Islet precursor cell (in vitro differentiated cells): Measurements from ENCODE around the gene APOO.

Experiments
- DNase-seq: peaks from one replicate; pipeline ENCODE4 v3.0.0-alpha.2; 2018

APOO gene

DNA sequence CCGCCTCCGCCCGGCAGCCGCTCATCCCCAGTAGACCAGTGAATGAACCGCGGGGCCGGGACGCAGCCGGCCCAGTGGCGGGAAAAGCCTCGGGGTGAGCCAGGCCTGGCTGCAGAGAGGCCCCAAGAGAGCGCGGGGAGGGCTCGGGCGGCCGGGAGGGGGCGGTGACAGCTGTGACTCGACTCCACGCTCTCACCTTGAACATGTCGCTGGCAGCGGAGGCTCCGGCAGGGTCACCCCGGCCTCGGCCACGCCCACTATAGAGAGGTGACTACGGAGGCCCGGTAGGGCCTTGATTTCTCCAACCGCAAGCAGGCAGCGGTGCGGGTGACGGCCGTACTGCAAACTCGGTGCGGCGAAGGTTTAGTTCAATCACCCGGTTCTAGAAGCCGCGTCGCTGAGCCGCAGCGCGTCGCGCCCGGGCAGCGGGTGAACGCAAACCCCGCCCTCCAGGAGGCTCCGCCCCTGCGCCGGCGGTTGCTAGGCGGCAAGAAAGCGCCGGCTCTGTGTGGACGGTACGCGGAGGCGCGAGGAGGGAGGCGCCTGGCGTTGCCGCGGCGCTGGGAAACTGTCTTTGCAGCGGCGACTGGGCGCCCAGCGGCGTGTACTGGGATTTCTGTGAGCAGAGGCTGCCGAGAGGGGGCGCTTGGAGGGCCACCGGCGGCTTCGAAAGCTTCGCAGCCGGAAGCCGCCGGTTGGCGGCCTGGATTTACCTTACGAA is at the start of gene APOO, which contains the start of gene CXorf58:
TSS of gene APOO (minus strand) at position 441 of the 721 bp plus-strand sequence. CDS start at position 205, 236 bp downstream.
TSS of gene CXorf58 (plus strand) at position 509 of the 721 bp plus-strand sequence. CDS start 2,297 bp downstream, outside the sequence.
- peak; percentile 98 for DNase-seq

- peak; percentile 82 for DNase-seq
These were observed 46.7 kb upstream of the APOO start for GRCh38 chrX:23954396-23954795.

DNA sequence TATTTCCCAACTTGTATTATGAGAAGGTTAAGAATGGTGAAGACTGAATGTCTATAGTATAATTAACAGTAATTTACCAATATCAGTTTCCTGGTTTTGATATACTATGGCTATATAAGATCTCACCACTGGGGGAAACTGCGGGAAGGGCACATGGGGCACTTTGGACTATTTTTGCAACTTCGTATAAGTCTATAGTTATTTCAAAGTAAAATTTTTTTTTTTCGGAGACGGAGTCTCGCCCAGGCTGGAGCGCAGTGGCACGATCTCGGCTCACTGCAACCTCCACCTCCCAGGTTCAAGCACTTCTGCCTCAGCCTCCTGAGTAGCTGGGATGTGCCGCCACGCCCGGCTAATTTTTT is 46.2 kb upstream of the APOO start:
- no peak for DNase-seq

GRCh38 chrX:23952984-23953907 is 45.5 kb upstream of the APOO start:
- peak; percentile 70 for DNase-seq

GRCh38 chrX:23952391-23952790 is 44.7 kb upstream of the APOO start:
- DNase-seq = no peak

GRCh38 chrX:23945206-23945605 is 37.5 kb upstream of the APOO start:
- no peak for DNase-seq

DNA sequence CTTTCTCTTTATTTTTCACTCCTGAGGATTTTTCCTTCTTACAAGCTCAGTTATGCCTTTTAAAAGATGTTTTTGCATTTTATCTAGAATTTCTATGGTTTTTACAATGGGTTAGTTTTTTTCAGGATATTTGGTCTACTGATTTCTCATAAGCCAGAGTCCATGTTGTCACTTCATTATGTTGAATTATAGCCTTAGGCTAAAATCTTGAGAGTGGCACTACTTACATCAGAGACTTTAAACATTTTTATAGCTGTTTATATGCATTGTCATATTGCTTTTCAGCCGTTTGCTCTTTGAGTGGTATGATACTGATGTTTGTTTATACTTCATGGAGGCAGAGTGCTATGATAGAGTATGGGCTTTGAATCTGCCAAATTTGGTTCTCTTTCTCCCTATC is 36.5 kb upstream of the APOO start:
- no peak for DNase-seq

DNA sequence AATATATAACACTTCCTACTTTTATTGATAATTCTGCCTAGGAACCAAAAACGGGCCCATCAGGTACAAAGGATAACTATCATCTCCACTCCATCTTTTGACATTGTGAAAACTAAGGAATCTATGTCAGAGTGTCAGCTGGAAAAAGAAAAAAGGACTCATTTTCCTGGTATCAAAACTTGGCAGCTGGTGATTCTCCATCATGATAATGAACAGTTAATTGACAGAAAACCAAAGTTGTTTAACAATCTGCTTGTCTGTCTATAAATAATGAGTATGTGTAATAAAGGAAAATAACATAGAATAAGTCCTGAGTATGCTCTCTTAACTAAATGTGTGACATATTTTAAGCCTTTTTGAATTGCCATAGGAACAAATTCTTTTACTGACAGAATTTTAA is 31.5 kb upstream of the APOO start:
- DNase-seq = no peak

GRCh38 chrX:23938690-23939089 is 31.0 kb upstream of the APOO start:
- no peak for DNase-seq

GRCh38 chrX:23937100-23937499 is 29.4 kb upstream of the APOO start:
- DNase-seq = no peak

DNA sequence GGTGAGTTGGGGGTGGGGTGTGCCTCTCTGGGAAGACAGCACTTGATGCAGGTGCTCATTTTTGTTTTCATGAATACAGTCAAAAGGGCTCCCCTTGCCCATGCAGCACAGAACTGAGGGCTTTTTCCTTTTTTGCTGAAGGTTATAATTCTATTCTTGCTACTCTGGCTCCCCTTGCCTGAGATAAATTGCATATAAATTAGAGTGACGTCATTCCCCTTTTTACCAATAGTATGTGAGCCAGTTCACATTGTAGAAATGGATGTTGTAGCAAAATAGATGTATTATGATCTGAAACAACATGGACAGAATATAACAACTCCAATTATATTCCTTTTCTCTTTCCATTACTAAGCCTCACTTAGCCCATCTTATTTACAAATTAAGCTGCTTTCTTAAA is 28.4 kb upstream of the APOO start:
- no peak for DNase-seq

GRCh38 chrX:23935106-23935505 is 27.4 kb upstream of the APOO start:
- DNase-seq = no peak

DNA sequence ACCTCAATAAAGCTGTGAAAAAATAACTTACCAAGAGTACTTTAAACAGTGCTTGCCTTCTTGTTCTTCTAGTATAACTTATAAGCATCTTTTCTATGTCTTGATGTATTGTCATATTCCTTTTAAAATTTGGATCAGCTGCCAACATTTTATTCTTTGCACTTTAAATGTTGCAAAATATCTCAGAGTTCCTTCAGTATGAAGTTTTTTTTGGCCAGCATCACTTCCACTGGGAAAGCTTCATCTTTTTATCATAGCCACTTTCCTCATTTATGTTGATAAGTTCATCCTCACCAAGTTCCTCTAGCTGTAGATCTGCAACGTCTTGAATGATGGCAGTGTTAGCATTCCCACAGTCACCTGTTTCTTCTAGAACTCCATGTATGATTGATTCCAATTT is 24.3 kb upstream of the APOO start:
- DNase-seq = no peak

- no peak for DNase-seq
These were observed 23.3 kb upstream of the APOO start for GRCh38 chrX:23930894-23931604.

DNA sequence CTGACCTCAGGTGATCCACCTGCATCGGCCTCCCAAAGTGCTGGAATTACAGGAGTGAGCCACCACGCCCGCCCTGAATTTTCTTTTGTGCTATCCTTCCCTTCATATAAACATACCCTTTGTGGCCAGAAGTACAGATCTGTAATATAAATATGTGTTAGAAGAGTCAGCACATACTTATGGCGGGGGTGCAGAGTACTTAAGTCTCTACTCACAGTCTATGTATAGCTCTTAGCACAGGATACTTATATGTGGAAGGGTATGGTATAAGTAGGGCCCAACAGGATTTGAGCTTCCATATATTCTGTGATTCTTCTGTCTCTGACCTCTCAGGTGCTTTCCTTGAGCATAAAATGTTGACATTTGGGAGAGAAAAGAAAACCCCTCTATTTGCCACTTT is 18.3 kb upstream of the APOO start:
- no peak for DNase-seq

GRCh38 chrX:23919706-23920320 is 12.1 kb upstream of the APOO start:
- peak; percentile 58 for DNase-seq

DNA sequence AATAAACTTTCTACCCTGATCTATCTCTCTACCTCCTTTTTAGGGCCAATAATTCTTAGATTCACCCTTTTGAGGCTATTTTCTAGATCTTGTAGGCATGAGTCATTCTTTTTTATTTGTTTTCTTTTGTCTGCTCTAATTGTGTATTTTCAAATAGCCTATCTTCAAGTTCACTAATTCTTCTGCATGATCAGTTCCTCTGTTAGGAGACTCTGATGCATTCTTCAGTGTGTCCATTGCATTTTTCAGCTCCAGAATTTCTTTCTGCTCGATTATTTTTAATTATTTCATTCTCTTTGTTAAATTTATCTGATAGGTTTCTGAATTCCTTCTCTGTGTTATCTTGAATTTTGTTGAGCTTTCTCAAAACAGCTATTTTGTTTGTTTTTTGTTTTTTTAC is 11.4 kb upstream of the APOO start:
- no peak for DNase-seq

- DNase-seq = no peak
These were observed 3.5 kb upstream of the APOO start for GRCh38 chrX:23911126-23911835.

DNA sequence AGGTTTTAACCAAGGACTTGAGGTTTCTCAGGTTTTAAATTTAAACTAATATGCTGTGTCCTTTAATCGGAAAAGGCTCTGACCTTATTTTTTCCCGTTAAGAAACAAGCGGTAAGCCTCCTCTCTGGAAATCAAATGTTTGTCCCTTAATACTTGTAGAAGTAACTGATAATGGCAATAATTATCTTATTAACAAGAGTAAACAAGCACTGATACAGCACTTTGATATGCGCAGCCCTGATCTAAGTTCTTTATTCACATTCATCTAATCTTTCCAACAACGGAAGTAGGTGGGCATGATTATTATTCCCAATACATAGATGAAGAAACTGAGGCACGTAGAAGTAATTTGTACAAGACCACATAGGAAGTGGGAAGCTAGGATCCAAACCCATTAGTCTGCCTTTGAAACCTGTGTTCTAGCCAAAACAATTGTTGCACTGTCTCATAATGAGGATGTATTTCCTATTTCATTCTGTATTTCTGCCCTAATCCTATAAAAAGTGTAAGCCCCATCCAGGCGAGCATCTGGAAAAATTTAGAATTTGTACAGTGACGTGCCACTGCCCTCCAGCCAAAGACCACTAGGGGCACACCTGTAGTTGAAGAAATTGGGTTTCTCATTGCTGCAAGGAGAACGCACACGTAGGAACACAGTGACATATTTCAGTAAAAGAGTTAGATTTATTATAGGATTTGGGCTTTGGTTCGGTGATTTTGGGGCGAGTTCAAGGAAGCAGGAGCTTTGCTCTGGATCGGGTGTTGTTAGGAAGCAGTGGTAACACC is 674 bp upstream of the APOO start:
- DNase-seq = no peak

DNA sequence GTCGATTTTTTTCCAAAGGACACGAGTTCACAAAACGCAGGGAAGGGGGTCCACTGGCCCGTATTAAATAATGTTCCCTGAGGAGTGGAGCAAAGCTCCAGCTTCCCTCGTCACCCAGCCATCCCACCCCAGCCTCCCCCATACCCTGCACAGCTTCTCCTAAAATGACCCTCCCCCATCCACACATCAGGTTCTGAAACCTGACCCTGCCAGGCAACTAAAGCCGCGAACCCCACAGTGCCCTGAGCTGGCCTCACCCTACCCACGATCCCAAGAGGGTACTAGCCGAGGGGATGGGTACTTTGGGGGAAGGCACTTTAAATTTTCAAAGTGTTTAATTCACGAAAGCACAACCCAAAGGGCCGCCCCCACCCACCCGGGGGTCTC is 634 bp downstream of the APOO start:
- no peak for DNase-seq

DNA sequence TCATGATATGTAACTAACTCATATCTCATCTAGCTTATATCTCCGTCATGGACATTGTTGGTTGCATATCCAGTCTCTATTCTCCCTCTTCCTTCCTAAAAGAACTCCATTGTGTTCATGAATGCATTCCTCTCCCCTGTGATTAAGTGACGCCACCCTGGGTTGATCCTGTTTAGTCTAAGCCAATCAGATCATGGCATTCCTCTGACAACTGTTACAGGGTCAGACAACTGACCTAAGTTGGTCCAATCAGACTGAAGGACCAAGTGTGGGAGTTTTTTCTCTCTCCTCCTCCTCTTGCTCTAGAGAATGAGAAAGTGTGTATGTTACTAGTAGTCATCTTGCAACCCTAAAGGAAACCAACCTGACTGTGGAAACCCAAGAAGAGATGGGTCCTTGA is 3.6 kb downstream of the APOO start:
- DNase-seq = no peak

DNA sequence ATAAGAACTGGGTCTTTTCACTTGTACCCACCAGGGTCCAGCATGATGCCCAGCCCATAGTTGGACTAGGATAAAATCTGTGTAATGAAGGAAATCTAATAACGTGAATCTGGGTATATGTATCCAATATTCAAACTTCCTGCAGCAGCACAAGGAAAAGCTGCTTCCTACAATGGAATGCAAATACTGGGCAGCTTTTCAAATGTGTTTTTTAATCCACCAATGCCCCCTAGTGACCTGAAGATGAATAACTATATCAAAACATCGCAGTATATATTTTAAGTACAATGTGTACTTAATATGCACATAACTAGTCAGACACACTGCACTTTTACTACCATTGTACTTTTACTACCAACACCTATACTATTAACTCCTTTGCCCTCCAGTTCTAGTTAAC is 5.3 kb downstream of the APOO start:
- DNase-seq = no peak
